A673 (cell line): Measurements from ENCODE around the gene GJE1. TPM values are rescaled to one million over a fixed set of nuclear protein-coding genes. Genes with fewer than 3 reads are reported as not detected.

Source experiments
- BruUV-seq: library from RNA; stranded (reverse); fragments of 400-500 nt; replicated peaks from 2 replicates; lab custom pipeline; 2021; lab: Mats Ljungman, UMichigan
- CTCF ChIA-PET: fragments of 300-600 bp; sonication (Branson Sonifier 250); formaldehyde crosslinking; loops from one replicate; lab custom pipeline; 2022; ENCODE audit warnings: antibody characterized with exemption; lab: Charles Lee
- POLR2A ChIA-PET: fragments of 300-600 bp; sonication (Branson Sonifier 250); formaldehyde crosslinking; loops from one replicate; lab custom pipeline; 2022; ENCODE audit warnings: antibody characterized with exemption; ENCODE audit not compliant: low non-redundant PET; lab: Charles Lee
- DNase-seq: peaks from one replicate; pipeline ENCODE4 v3.0.0-alpha.2; 2015; ENCODE audit warnings: low spot score
- H3K27ac ChIP-seq: fragments of 200-600 bp; sonication (generic); 2 replicates; pipeline ENCODE4 v1.5.1; 2016; ENCODE audit warnings: mixed run types, low read depth, mild to moderate bottlenecking, mixed read lengths, antibody characterized with exemption, low read length; ENCODE audit not compliant: poor library complexity, severe bottlenecking
- H3K27me3 ChIP-seq: fragments of 200-600 bp; sonication (generic); replicated peaks from 2 replicates; pipeline ENCODE4 v1.6.1; 2017; ENCODE audit warnings: mixed run types, low read depth, mild to moderate bottlenecking, mixed read lengths, antibody characterized with exemption, low read length; ENCODE audit not compliant: insufficient read depth, poor library complexity
- H3K36me3 ChIP-seq: fragments of 200-600 bp; sonication (generic); 2 replicates; pipeline ENCODE4 v1.6.1; 2016; ENCODE audit warnings: mixed run types, mild to moderate bottlenecking, mixed read lengths, antibody characterized with exemption, low read length; ENCODE audit not compliant: insufficient read depth, poor library complexity, severe bottlenecking
- H3K4me1 ChIP-seq: fragments of 200-600 bp; sonication (generic); 2 replicates; pipeline ENCODE4 v1.6.1; 2017; ENCODE audit warnings: mixed run types, mild to moderate bottlenecking, mixed read lengths, antibody characterized with exemption, low read length; ENCODE audit not compliant: insufficient read depth, poor library complexity, severe bottlenecking
- H3K4me3 ChIP-seq: fragments of 200-600 bp; sonication (generic); 2 replicates; pipeline ENCODE4 v1.5.1; 2016; ENCODE audit warnings: low read depth, mixed run types, mild to moderate bottlenecking, mixed read lengths, low read length; ENCODE audit not compliant: poor library complexity, severe bottlenecking
- H3K9me3 ChIP-seq: fragments of 200-600 bp; sonication (generic); 2 replicates; pipeline ENCODE4 v1.6.1; 2016; ENCODE audit warnings: mixed run types, low read depth, mild to moderate bottlenecking, mixed read lengths, antibody characterized with exemption, low read length; ENCODE audit not compliant: poor library complexity, severe bottlenecking
- CTCF ChIP-seq: fragments of 300-800, 200-600 bp; sonication (generic); conservative IDR thresholded peaks from 2 replicates; pipeline ENCODE4 v1.5.1; 2017; ENCODE audit warnings: low read depth, mild to moderate bottlenecking, antibody characterized with exemption, low read length, moderate library complexity, mixed read lengths
- EZH2 ChIP-seq: fragments of 200-600 bp; sonication (generic); IDR thresholded peaks from 2 replicates; pipeline ENCODE4 v1.6.1; 2017; ENCODE audit warnings: borderline replicate concordance, low read depth, mild to moderate bottlenecking, mixed read lengths, antibody characterized with exemption, low read length; ENCODE audit not compliant: poor library complexity, severe bottlenecking
- intact Hi-C: fragments of 100-400 bp; cut with micrococcal nuclease; formaldehyde crosslinking; loops from one replicate; pipeline ENCODE4 v1.10.0; 2022; ENCODE audit not compliant: unreplicated experiment
- total RNA-seq: library from RNA; stranded (reverse); gene quantifications from 2 replicates; pipeline ENCODE4 v1.2.3, GENCODE V29; 2021

The GJE1 gene
- total RNA-seq, 1 experiment from 2014 or later = not detected

- ChIA-PET CTCF (no interaction called here), POLR2A (no interaction called here)
- intact Hi-C loops = loop anchor here (1.0 to 2.0 kb wide), 3 partner anchors 123 to 472 kb away; no protein-coding TSS in a partner anchor
- Histone ChIP-seq H3K27me3 (no peaks in the 10 kb centered on the region), H3K4me1 (peaks cover 12% of the 10 kb centered on the region), H3K4me3 (no peak overlapping the region), H3K9me3 (no peaks in the 10 kb centered on the region), H3K27ac (no peak overlapping the region), H3K36me3 (no peaks in the 10 kb centered on the region)
- peak; percentile 83 for DNase-seq
- peak; percentile 87 for TF ChIP-seq CTCF
- no peak for TF ChIP-seq EZH2
- no TSS peak for BruUV-seq
Observed at GRCh38 chr6:142112451-142113061, 20.2 kb upstream of the GJE1 start.

GRCh38 chr6:142117366-142117765, 15.4 kb upstream of the GJE1 start:
- ChIA-PET CTCF (no interaction called here), POLR2A (no interaction called here)
- no peaks in the 10 kb centered on the region for H3K27me3 ChIP-seq
- H3K4me1 ChIP-seq = peaks cover 7% of the 10 kb centered on the region
- no peak overlapping the region for H3K4me3 ChIP-seq
- H3K27ac ChIP-seq = no peak overlapping the region
- H3K9me3 ChIP-seq = no peaks in the 10 kb centered on the region
- no peak for DNase-seq
- H3K36me3 ChIP-seq = no peaks in the 10 kb centered on the region
- BruUV-seq = no TSS peak
- intact Hi-C loops = no loop called here
- TF ChIP-seq CTCF = no peak
- no peak for TF ChIP-seq EZH2

- H3K36me3 ChIP-seq = no peaks in the 10 kb centered on the region
- CTCF ChIA-PET = no interaction called here
- POLR2A ChIA-PET = no interaction called here
- no peak for DNase-seq
- no peak overlapping the region for H3K4me3 ChIP-seq
- BruUV-seq = no TSS peak
- peaks cover 13% of the 10 kb centered on the region for H3K4me1 ChIP-seq
- no peak overlapping the region for H3K27ac ChIP-seq
- intact Hi-C loops = no loop called here
- no peak for TF ChIP-seq CTCF
- no peak for TF ChIP-seq EZH2
- no peaks in the 10 kb centered on the region for H3K27me3 ChIP-seq
- no peaks in the 10 kb centered on the region for H3K9me3 ChIP-seq
Observed at GRCh38 chr6:142118328-142118727, 14.4 kb upstream of the GJE1 start.
